GM12864 (cell line): ENCODE data around the gene SSBP3.
"Not testable (repeated sequence)": the region's sequence is repeated elsewhere in the genome, so short reads cannot be mapped to it uniquely, and the experiment has no call there.

Source experiments
- DNase-seq: peaks from one replicate; pipeline ENCODE4 v3.0.0-alpha.2; 2011; ENCODE audit warnings: low read depth
- H3K4me3 ChIP-seq: 2 replicates; pipeline ENCODE4 v1.5.1; 2011; ENCODE audit warnings: mild to moderate bottlenecking, low read depth, low read length, control low read depth
- TF ChIP-seq, protein P1 (sequence below): IDR thresholded peaks from 2 replicates; pipeline ENCODE4 v1.5.1; 2011; ENCODE audit warnings: low read depth, mild to moderate bottlenecking, moderate library complexity, low read length, control low read depth, inconsistent platforms; ENCODE audit errors: missing control alignments

Gene SSBP3

DNA sequence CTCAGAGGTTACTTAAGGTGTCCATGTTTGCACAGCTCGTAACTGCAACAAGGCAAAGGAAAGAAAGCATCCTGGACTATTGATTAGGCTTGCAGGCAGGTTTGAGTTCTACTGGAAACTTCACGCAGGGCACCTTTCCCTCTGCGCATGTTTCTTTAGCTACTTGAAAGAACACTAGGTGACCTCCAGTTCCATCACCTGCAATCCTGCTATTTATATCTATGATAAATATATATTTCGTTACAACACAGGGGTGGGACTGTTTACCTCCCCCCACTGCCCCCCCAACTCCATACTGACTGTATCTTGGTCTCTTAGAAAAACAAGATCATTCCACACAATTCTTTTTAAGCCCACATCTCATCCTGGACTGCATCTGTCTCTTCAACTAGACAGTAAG, 12.1 kb downstream of the SSBP3 start:
- TF ChIP-seq, protein P1, sequence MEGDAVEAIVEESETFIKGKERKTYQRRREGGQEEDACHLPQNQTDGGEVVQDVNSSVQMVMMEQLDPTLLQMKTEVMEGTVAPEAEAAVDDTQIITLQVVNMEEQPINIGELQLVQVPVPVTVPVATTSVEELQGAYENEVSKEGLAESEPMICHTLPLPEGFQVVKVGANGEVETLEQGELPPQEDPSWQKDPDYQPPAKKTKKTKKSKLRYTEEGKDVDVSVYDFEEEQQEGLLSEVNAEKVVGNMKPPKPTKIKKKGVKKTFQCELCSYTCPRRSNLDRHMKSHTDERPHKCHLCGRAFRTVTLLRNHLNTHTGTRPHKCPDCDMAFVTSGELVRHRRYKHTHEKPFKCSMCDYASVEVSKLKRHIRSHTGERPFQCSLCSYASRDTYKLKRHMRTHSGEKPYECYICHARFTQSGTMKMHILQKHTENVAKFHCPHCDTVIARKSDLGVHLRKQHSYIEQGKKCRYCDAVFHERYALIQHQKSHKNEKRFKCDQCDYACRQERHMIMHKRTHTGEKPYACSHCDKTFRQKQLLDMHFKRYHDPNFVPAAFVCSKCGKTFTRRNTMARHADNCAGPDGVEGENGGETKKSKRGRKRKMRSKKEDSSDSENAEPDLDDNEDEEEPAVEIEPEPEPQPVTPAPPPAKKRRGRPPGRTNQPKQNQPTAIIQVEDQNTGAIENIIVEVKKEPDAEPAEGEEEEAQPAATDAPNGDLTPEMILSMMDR, result no peak
- no peak overlapping the region for H3K4me3 ChIP-seq
- no peak for DNase-seq

DNA sequence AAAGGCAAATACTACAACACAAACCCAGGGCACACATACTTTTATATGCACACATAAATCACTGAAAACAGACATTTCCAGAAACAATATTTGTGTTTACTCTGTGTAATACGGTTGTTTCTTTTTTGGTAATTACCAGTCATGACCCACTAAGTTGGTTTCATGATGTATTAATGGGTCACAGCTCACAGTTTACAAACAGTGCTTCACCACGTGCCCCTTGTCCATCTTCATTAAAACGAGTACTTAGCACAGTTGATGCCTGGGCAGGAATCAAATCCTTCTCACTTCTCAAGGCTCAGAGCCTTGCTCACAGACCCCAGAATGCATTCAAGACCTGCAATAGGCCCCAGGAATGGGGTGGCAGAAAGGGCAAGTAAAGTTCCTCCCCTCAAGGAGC, 13.8 kb downstream of the SSBP3 start:
- no peak for DNase-seq
- TF ChIP-seq, protein P1, result no peak
- no peak overlapping the region for H3K4me3 ChIP-seq

DNA sequence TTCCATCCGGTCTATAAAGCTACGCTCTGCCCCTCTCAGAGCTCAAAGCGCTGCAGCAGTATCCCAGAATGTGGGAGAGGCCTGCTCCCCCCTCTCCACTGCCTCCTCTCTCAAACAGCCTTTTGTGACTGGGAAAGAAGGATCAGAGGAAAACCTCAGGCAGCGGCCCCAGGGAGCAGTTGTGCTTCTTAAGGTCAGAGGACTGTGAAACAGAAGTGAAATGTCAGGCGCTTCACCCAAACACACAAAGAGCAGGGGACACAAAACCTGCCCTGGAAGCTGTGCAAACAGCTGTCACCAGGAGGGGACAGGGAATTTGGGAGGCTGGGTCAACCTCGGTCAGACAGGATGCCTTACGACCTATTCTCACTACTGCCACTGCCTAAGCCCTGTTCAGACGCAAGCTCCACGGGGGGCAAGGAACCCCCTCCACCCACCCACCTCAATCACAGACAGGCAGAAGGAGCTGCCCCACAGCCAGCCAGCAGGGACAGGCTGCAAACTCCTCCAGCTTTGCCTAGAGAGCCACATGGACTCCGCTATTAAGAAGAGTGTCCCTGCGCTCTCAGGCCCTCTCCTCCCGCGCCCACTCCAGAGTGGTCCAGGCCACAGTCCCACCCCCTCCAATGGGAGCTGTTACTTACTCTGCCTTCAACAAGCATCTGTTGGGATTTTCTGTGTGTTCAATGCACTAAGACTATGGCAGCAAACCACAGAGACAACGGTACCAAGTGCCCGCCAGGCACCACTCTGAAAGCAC, 14.6 kb downstream of the SSBP3 start:
- no peak overlapping the region for H3K4me3 ChIP-seq
- TF ChIP-seq, protein P1, result no peak
- no peak for DNase-seq

DNA sequence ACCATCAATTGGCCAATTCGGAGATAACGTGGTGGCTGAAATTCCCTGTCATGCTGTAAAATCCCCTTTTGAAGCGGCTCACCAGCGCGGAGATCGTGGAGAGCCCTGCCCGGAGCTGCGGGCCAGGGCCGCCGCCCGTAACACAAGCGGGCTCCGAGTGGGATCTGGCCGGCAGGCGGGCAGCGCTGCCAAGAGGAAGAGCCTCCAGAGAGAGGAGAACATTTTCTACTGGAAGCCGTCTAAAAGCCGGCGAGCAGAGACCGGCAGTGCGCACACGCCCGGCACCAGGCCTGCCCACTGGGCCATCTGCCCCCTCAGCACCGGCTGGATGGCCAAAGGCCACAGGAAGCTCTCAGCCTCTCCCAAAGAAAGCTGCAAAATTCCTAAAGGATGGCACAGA, 15.5 kb downstream of the SSBP3 start:
- DNase-seq, result no peak
- no peak overlapping the region for H3K4me3 ChIP-seq
- TF ChIP-seq, protein P1, result no peak

DNA sequence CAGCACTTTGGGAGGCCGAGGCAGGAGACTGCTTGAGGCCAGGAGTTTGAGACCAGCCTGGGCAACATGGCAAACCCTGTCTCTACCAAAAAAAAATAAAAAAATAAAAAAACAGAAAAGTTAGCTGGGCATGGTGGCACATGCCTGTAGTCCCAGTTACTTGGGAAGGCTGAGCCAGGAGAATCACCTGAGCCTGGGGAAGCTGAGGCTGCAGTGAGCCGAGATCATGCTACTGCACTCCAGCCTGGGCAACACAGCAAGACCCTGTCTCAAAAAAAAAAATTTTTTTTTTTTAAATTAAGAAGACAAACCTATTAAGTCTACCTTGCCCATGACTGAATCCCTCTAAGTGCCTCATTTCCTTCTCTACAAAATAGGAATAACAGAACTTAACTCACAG, 16.6 kb downstream of the SSBP3 start:
- H3K4me3 ChIP-seq, DNase-seq: not testable (repeated sequence)

DNA sequence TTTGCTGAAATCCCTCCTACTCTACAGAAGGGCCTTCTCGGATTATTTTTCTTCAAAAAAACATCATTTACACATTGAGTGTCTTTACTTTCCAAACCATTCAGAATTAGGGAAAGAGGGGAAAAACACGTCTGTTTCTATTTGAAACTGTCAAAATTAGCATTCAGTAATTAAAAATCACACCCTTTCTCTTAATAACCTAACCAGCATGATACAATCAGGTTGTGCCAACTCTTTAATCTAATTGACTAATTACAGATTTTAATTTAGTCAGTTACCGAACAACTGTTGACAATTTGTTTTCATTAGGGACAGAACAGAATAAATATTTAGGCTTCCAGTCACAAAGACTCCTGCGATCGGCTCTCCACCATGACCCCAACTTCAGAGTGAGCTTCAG, 18.8 kb downstream of the SSBP3 start:
- H3K4me3 ChIP-seq, result no peak overlapping the region
- no peak for DNase-seq
- TF ChIP-seq, protein P1, result no peak

DNA sequence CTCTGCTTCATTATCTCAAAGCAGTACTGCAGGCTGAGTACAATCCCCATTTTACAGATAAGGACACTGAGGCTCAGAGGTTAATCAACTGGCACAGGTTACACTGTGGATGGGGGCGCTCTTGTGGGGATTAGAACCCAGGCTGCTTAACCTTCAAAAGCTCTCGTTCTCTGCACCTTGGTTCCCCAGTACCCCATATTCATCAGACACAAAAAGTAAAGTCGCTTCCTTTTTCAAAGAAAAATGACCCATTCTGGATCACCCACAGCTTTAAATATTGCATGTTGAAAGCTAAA, 20.5 kb downstream of the SSBP3 start:
- TF ChIP-seq, protein P1, result no peak
- DNase-seq, result no peak
- no peak overlapping the region for H3K4me3 ChIP-seq
